SK-N-SH (cell line): ENCODE measurements around the gene MTR. TPM values are rescaled to one million over a fixed set of nuclear protein-coding genes. Genes with fewer than 3 reads are reported as not detected.

Experiments used
- CTCF ChIA-PET: fragments of 300-600, 350-600 bp; formaldehyde crosslinking; extraction: SDS; loops from one replicate; lab custom pipeline; 2021; lab: Yijun Ruan, JAX
- POLR2A ChIA-PET: fragments of 350-600 bp; sonication (Branson Sonifier 250); formaldehyde crosslinking; extraction: SDS; loops from one replicate; lab custom pipeline; 2020; ENCODE audit warnings: antibody characterized with exemption, inconsistent platforms; lab: Yijun Ruan, JAX
- DNase-seq: peaks from one replicate; pipeline ENCODE4 v3.0.0; 2012
- H2AFZ ChIP-seq: fragments of 200-600 bp; sonication (generic); 2 replicates; pipeline ENCODE4 v1.8.1; 2016; ENCODE audit warnings: antibody characterized with exemption, mild to moderate bottlenecking, low read depth
- H3F3A ChIP-seq: fragments of 200-600 bp; sonication (generic); replicated peaks from 2 replicates; pipeline ENCODE3; 2016; ENCODE audit warnings: antibody characterized with exemption, mild to moderate bottlenecking; ENCODE audit not compliant: insufficient read depth
- H3K27ac ChIP-seq, 2 experiments: fragments of 200-500 bp in 1 of 2; fragments of 200-600 bp in 1 of 2; sonication (Bioruptor generic) in 1 of 2; sonication (generic), shearing (Covaris generic) in 1 of 2; 2 replicates each; pipeline versions ENCODE4 v1.5.1 to v1.6.1; 2014 to 2016; ENCODE audit warnings: low read depth in 2 of 2, inconsistent platforms in 1 of 2, low read length in 1 of 2, mild to moderate bottlenecking in 1 of 2, mixed read lengths in 1 of 2
- H3K27me3 ChIP-seq: fragments of 200-600 bp; sonication (generic), shearing (Covaris generic); 2 replicates; pipeline ENCODE4 v1.6.1; 2016; ENCODE audit warnings: mixed run types; ENCODE audit not compliant: insufficient read depth
- H3K36me3 ChIP-seq, 2 experiments: fragments of 200-500 bp in 1 of 2; fragments of 200-600 bp in 1 of 2; sonication (Bioruptor generic) in 1 of 2; sonication (generic) in 1 of 2; replicated peaks in 1 of 2; 2 replicates each; pipeline versions ENCODE3 to v1.5.1; 2014 to 2016; ENCODE audit warnings: low read length in 1 of 2, mild to moderate bottlenecking in 1 of 2; ENCODE audit not compliant: insufficient read depth in 2 of 2, control insufficient read depth in 1 of 2
- H3K4me1 ChIP-seq, 2 experiments: fragments of 200-500 bp in 1 of 2; fragments of 200-600 bp in 1 of 2; sonication (Bioruptor generic) in 1 of 2; sonication (generic), shearing (Covaris generic) in 1 of 2; 2 replicates each; pipeline versions ENCODE4 v1.5.1 to v1.6.1; 2014 to 2016; ENCODE audit warnings: low read depth in 1 of 2, low read length in 1 of 2, mixed run types in 1 of 2; ENCODE audit not compliant: insufficient read depth in 2 of 2, control insufficient read depth in 1 of 2
- H3K4me2 ChIP-seq: fragments of 200-600 bp; sonication (generic), shearing (Covaris generic); 2 replicates; pipeline ENCODE4 v1.6.1; 2017; ENCODE audit warnings: mixed run types
- H3K4me3 ChIP-seq, 2 experiments: fragments of 200-500 bp in 1 of 2; fragments of 200-600 bp in 1 of 2; sonication (Bioruptor generic) in 1 of 2; sonication (generic), shearing (Covaris generic) in 1 of 2; 2 replicates each; pipeline versions ENCODE4 v1.5.1 to v1.8.1; 2014 to 2016; ENCODE audit warnings: low read depth in 2 of 2, inconsistent platforms in 1 of 2, low read length in 1 of 2, mild to moderate bottlenecking in 1 of 2, mixed read lengths in 1 of 2, moderate library complexity in 1 of 2
- H3K79me2 ChIP-seq: fragments of 200-600 bp; sonication (generic); 2 replicates; pipeline ENCODE4 v1.8.1; 2017; ENCODE audit warnings: mild to moderate bottlenecking; ENCODE audit not compliant: insufficient read depth
- H3K9ac ChIP-seq: fragments of 200-600 bp; sonication (generic); 2 replicates; pipeline ENCODE4 v1.6.1; 2017; ENCODE audit warnings: mixed run types
- H3K9me2 ChIP-seq: fragments of 200-600 bp; sonication (generic); 2 replicates; pipeline ENCODE4 v1.6.1; 2017; ENCODE audit warnings: mixed run types
- H3K9me3 ChIP-seq: fragments of 200-600 bp; sonication (generic); 2 replicates; pipeline ENCODE4 v1.6.1; 2017; ENCODE audit warnings: mixed run types, mild to moderate bottlenecking, moderate library complexity
- H4K20me1 ChIP-seq: fragments of 200-600 bp; sonication (generic); 2 replicates; pipeline ENCODE4 v1.6.1; 2017; ENCODE audit warnings: mild to moderate bottlenecking, mixed run types; ENCODE audit not compliant: insufficient read depth
- ELF1 ChIP-seq: IDR thresholded peaks from 2 replicates; pipeline ENCODE4 v1.4.0; 2012
- EZH2phosphoT487 ChIP-seq: fragments of 200-600 bp; sonication (generic); IDR thresholded peaks from 2 replicates; pipeline ENCODE4 v1.6.1; 2017; ENCODE audit warnings: low read depth, mixed run types, mild to moderate bottlenecking, antibody characterized with exemption, moderate library complexity, borderline replicate concordance
- FOSL2 ChIP-seq: IDR thresholded peaks from 2 replicates; pipeline ENCODE4 v1.4.0; 2012; ENCODE audit warnings: low read depth, mild to moderate bottlenecking, moderate library complexity, borderline replicate concordance
- FOXM1 ChIP-seq: IDR thresholded peaks from 2 replicates; pipeline ENCODE4 v1.4.0; 2012; ENCODE audit warnings: low read depth, mild to moderate bottlenecking
- MEF2A ChIP-seq: IDR thresholded peaks from 2 replicates; pipeline ENCODE4 v1.4.0; 2012; ENCODE audit warnings: low read depth, borderline replicate concordance
- NRF1 ChIP-seq: IDR thresholded peaks from 2 replicates; pipeline ENCODE4 v1.6.1; 2012; ENCODE audit warnings: low read depth, mild to moderate bottlenecking, low read length
- POLR2AphosphoS5 ChIP-seq: IDR thresholded peaks from 2 replicates; pipeline ENCODE4 v1.6.1; 2012; ENCODE audit warnings: low read depth, low read length
- SIN3A ChIP-seq: IDR thresholded peaks from 2 replicates; pipeline ENCODE4 v1.6.1; 2012; ENCODE audit warnings: low read depth, mild to moderate bottlenecking, low read length, moderate library complexity, borderline replicate concordance
- TAF1 ChIP-seq: IDR thresholded peaks from 2 replicates; pipeline ENCODE4 v1.6.1; 2012; ENCODE audit warnings: low read depth, mild to moderate bottlenecking, low read length, moderate library complexity, borderline replicate concordance
- WGBS: methylation state at CpG from one replicate; pipeline ENCODE4 v1.1.6; 2017; ENCODE audit warnings: low lambda C conversion rate; 5-methylcytosine and 5-hydroxymethylcytosine counted together
- polyA plus RNA-seq, 3 experiments: library from polyadenylated mRNA; depleted of rRNA; stranded (reverse); fragments of >200 nt; gene quantifications; 2 replicates each; pipeline ENCODE4 v1.2.3, GENCODE V29; 2012
- TF ChIP-seq, protein P1 (sequence below): IDR thresholded peaks from 2 replicates; pipeline ENCODE4 v1.6.1; 2012; ENCODE audit warnings: mild to moderate bottlenecking, low read depth, low read length, moderate library complexity
- TF ChIP-seq, protein P2 (sequence below): fragments of 150-350 bp; IDR thresholded peaks from 2 replicates; pipeline ENCODE4 v1.6.1; 2016; ENCODE audit warnings: mild to moderate bottlenecking, low read depth, low read length
- TF ChIP-seq, protein P3 (sequence below): IDR thresholded peaks from 2 replicates; pipeline ENCODE4 v1.4.0; 2012; ENCODE audit warnings: low read depth, borderline replicate concordance
- TF ChIP-seq, protein P4 (sequence below): fragments of 150-350 bp; IDR thresholded peaks from 2 replicates; pipeline ENCODE4 v1.6.1; 2017; ENCODE audit warnings: antibody characterized with exemption, low read length, low read depth, borderline replicate concordance

Gene MTR
- polyA plus RNA-seq, 1 of the 3 experiments (the other 2 are of a cell fraction): 5.4 TPM

DNA sequence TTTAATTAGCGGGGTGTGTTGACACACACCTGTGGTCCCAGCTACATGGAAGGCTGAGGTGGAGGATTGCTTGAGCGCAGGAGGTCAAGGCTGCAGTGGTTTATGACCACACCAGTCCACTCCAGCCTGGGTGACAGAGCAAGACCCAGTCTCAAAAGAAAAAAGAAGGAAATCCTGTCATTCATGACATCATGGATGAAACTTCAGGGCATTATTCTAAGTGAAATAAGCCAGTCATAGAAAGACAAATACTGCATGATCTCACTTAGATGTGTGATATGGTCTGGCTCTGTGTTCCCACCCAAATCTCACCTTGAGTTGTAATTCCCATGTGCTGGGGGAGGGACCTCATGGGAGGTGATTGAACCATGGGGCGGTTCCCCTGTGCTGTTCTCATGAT lies 126.5 kb downstream of the MTR start:
- CTCF ChIA-PET: no interaction called here
- H3K4me2 ChIP-seq: no peak overlapping the region
- DNase-seq: no peak
- POLR2A ChIA-PET: no interaction called here
- H3K27ac ChIP-seq: no peak overlapping the region
- no peak overlapping the region for H2AFZ ChIP-seq
- peaks cover 14% of the 10 kb centered on the region; the same call in 1 of the 2 replicates for H3K9me3 ChIP-seq
- TF ChIP-seq ELF1 (no peak), TAF1 (no peak), FOXM1 (no peak), MEF2A (no peak), FOSL2 (no peak), EZH2phosphoT487 (no peak), SIN3A (no peak), NRF1 (no peak), POLR2AphosphoS5 (no peak)
- TF ChIP-seq, protein P1, sequence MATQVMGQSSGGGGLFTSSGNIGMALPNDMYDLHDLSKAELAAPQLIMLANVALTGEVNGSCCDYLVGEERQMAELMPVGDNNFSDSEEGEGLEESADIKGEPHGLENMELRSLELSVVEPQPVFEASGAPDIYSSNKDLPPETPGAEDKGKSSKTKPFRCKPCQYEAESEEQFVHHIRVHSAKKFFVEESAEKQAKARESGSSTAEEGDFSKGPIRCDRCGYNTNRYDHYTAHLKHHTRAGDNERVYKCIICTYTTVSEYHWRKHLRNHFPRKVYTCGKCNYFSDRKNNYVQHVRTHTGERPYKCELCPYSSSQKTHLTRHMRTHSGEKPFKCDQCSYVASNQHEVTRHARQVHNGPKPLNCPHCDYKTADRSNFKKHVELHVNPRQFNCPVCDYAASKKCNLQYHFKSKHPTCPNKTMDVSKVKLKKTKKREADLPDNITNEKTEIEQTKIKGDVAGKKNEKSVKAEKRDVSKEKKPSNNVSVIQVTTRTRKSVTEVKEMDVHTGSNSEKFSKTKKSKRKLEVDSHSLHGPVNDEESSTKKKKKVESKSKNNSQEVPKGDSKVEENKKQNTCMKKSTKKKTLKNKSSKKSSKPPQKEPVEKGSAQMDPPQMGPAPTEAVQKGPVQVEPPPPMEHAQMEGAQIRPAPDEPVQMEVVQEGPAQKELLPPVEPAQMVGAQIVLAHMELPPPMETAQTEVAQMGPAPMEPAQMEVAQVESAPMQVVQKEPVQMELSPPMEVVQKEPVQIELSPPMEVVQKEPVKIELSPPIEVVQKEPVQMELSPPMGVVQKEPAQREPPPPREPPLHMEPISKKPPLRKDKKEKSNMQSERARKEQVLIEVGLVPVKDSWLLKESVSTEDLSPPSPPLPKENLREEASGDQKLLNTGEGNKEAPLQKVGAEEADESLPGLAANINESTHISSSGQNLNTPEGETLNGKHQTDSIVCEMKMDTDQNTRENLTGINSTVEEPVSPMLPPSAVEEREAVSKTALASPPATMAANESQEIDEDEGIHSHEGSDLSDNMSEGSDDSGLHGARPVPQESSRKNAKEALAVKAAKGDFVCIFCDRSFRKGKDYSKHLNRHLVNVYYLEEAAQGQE: no peak
- TF ChIP-seq, protein P2, sequence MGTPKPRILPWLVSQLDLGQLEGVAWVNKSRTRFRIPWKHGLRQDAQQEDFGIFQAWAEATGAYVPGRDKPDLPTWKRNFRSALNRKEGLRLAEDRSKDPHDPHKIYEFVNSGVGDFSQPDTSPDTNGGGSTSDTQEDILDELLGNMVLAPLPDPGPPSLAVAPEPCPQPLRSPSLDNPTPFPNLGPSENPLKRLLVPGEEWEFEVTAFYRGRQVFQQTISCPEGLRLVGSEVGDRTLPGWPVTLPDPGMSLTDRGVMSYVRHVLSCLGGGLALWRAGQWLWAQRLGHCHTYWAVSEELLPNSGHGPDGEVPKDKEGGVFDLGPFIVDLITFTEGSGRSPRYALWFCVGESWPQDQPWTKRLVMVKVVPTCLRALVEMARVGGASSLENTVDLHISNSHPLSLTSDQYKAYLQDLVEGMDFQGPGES: no peak
- TF ChIP-seq, protein P3, sequence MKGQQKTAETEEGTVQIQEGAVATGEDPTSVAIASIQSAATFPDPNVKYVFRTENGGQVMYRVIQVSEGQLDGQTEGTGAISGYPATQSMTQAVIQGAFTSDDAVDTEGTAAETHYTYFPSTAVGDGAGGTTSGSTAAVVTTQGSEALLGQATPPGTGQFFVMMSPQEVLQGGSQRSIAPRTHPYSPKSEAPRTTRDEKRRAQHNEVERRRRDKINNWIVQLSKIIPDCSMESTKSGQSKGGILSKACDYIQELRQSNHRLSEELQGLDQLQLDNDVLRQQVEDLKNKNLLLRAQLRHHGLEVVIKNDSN: no peak
- TF ChIP-seq, protein P4, sequence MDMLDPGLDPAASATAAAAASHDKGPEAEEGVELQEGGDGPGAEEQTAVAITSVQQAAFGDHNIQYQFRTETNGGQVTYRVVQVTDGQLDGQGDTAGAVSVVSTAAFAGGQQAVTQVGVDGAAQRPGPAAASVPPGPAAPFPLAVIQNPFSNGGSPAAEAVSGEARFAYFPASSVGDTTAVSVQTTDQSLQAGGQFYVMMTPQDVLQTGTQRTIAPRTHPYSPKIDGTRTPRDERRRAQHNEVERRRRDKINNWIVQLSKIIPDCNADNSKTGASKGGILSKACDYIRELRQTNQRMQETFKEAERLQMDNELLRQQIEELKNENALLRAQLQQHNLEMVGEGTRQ: no peak
- H3K4me3 ChIP-seq: no peak overlapping the region
- H3K9me2 ChIP-seq: peaks cover 3% of the 10 kb centered on the region; the same call in 1 of the 2 replicates
- H3K9ac ChIP-seq: no peak overlapping the region
- no peaks in the 10 kb centered on the region for H3K4me1 ChIP-seq
- no peaks in the 10 kb centered on the region for H3K79me2 ChIP-seq
- H3F3A ChIP-seq: no peaks in the 10 kb centered on the region
- H3K36me3 ChIP-seq: no peaks in the 10 kb centered on the region
- WGBS: 36% methylated on average over 3 of the region's 3 CpGs
- no peaks in the 10 kb centered on the region for H4K20me1 ChIP-seq
- no peaks in the 10 kb centered on the region for H3K27me3 ChIP-seq
